Measurements from ENCODE around the gene RAC2.

The RAC2 gene

GRCh38 chr22:37275134-37275533, 31.1 kb upstream of the RAC2 start:
- DNase-seq, result no peak

- DNase-seq, result peak; percentile 89 to 91
These were observed 30.4 kb upstream of the RAC2 start for GRCh38 chr22:37274380-37274862.

GRCh38 chr22:37273846-37274225, 29.8 kb upstream of the RAC2 start:
- DNase-seq, result no peak

GRCh38 chr22:37273126-37273845, 29.2 kb upstream of the RAC2 start:
- peak; percentile 68 to 82 for DNase-seq

GRCh38 chr22:37270928-37271650, 27.0 kb upstream of the RAC2 start:
- peak; percentile 89 to 91 for DNase-seq

GRCh38 chr22:37269936-37270678, 26.0 kb upstream of the RAC2 start:
- DNase-seq, result peak; percentile 66 to 67

GRCh38 chr22:37267661-37268413, 23.8 kb upstream of the RAC2 start:
- peak; percentile 90 to 93 for DNase-seq

- DNase-seq, result peak in 1 of 2 donors; percentile 54
These were observed 23.1 kb upstream of the RAC2 start for GRCh38 chr22:37267135-37267587.

GRCh38 chr22:37266581-37267134, 22.6 kb upstream of the RAC2 start:
- DNase-seq, result no peak

GRCh38 chr22:37263966-37264887, 20.2 kb upstream of the RAC2 start:
- no peak for DNase-seq

GRCh38 chr22:37262346-37262745, 18.3 kb upstream of the RAC2 start:
- DNase-seq, result no peak

GRCh38 chr22:37260901-37261336, 16.9 kb upstream of the RAC2 start:
- peak in 1 of 2 donors; percentile 81 for DNase-seq

GRCh38 chr22:37260155-37260795, 16.2 kb upstream of the RAC2 start:
- DNase-seq, result no peak

- peak in 1 of 2 donors; percentile 59 for DNase-seq
These were observed 15.5 kb upstream of the RAC2 start for GRCh38 chr22:37259540-37260029.

- no peak for DNase-seq
These were observed 14.8 kb upstream of the RAC2 start for GRCh38 chr22:37258753-37259401.

- no peak for DNase-seq
These were observed 14.1 kb upstream of the RAC2 start for GRCh38 chr22:37258005-37258752.

GRCh38 chr22:37256075-37256726, 12.1 kb upstream of the RAC2 start:
- DNase-seq, result no peak

- no peak for DNase-seq
These were observed 11.5 kb upstream of the RAC2 start for GRCh38 chr22:37255558-37256006.

Measured in inflammatory macrophage treated with lipopolysaccharide for 1 hour (primary cell).